CD4-positive, CD25-positive, alpha-beta regulatory T cell (primary cell): ENCODE measurements around the gene PPFIBP1. TPM values are rescaled to one million over a fixed set of nuclear protein-coding genes. Genes with fewer than 3 reads are reported as not detected.

Experiments used
- ATAC-seq, 2 donors: fragments of 150-1000 bp; cut with Tn5 transposase; one replicate each; pipeline ENCODE4 v1.10.0; 2021; ENCODE audit warnings: low read depth in 2 of 2, moderate number of reproducible peaks in 2 of 2, moderate library complexity in 1 of 2
- DNase-seq, 3 donors: peaks; one replicate each; pipeline versions ENCODE4 v3.0.0 to v3.0.0-alpha.2; 2012 to 2022; ENCODE audit warnings: mixed read lengths in 1 of 3
- H3K27ac ChIP-seq: one replicate; pipeline ENCODE4 v1.7.0; 2013; ENCODE audit warnings: mild to moderate bottlenecking, low read length; ENCODE audit not compliant: insufficient read depth, poor library complexity, severe bottlenecking
- H3K27me3 ChIP-seq: one replicate; pipeline ENCODE4 v1.7.0; 2013; ENCODE audit warnings: low read length; ENCODE audit not compliant: control insufficient read depth, insufficient read depth
- H3K36me3 ChIP-seq: one replicate; pipeline ENCODE4 v1.7.0; 2013; ENCODE audit warnings: mild to moderate bottlenecking, low read length, moderate library complexity; ENCODE audit not compliant: control insufficient read depth, insufficient read depth
- H3K4me1 ChIP-seq: 2 replicates; pipeline ENCODE4 v1.7.0; 2013; ENCODE audit warnings: mild to moderate bottlenecking, low read length; ENCODE audit not compliant: insufficient read depth, control insufficient read depth, poor library complexity, severe bottlenecking
- H3K4me3 ChIP-seq: one replicate; pipeline ENCODE4 v1.7.0; 2013; ENCODE audit warnings: low read depth, mild to moderate bottlenecking, low read length, moderate library complexity
- H3K9me3 ChIP-seq, 2 experiments: 1 replicate in 1 of 2; 2 replicates in 1 of 2; pipeline ENCODE4 v1.7.0; 2013; ENCODE audit warnings: low read length in 2 of 2, mild to moderate bottlenecking in 1 of 2, moderate library complexity in 1 of 2; ENCODE audit not compliant: control insufficient read depth in 2 of 2
- H3K27ac Mint-ChIP-seq, 3 donors: one replicate each; pipeline ENCODE4 v1.8.0; 2020 to 2022; ENCODE audit warnings: mild to moderate bottlenecking in 3 of 3, mixed read lengths in 3 of 3, moderate library complexity in 2 of 3
- H3K27me3 Mint-ChIP-seq: one replicate; pipeline ENCODE4 v1.8.0; 2022; ENCODE audit warnings: mild to moderate bottlenecking, mixed read lengths
- H3K36me3 Mint-ChIP-seq: one replicate; pipeline ENCODE4 v1.8.0; 2020; ENCODE audit warnings: mixed read lengths
- H3K4me1 Mint-ChIP-seq, 4 donors: one replicate each; pipeline ENCODE4 v1.8.0; 2020 to 2022; ENCODE audit warnings: mixed read lengths in 4 of 4, mild to moderate bottlenecking in 1 of 4
- H3K4me3 Mint-ChIP-seq, 4 donors: one replicate each; pipeline ENCODE4 v1.8.0; 2020 to 2022; ENCODE audit warnings: mild to moderate bottlenecking in 4 of 4, mixed read lengths in 4 of 4, moderate library complexity in 3 of 4
- H3K9me3 Mint-ChIP-seq, 7 donors: one replicate each; pipeline ENCODE4 v1.8.0; 2020 to 2022; ENCODE audit warnings: mixed read lengths in 7 of 7, mild to moderate bottlenecking in 3 of 7, moderate library complexity in 2 of 7
- polyA plus RNA-seq, 4 donors: library from polyadenylated mRNA; unstranded; fragments of 300-500 nt; fragmentation: Illumina TruSeq; gene quantifications; one replicate each; pipeline ENCODE4 v1.2.3, GENCODE V29; 2021
- total RNA-seq: library from RNA; stranded (reverse); gene quantifications from one replicate; pipeline ENCODE4 v1.2.3, GENCODE V29; 2022

PPFIBP1 gene
- total and polyA plus RNA-seq, 5 donors from 2014 or later = 1.0 to 6.6 (median 2.3) TPM

GRCh38 chr12:27686147-27686546, 162.1 kb downstream of the PPFIBP1 start:
- Histone ChIP-seq H3K36me3 (no peaks in the 10 kb centered on the region), H3K4me3 (no peak overlapping the region), H3K27me3 (no peaks in the 10 kb centered on the region), H3K4me1 (no peaks in the 10 kb centered on the region), H3K9me3 (no peaks in the 10 kb centered on the region), H3K27ac (no peak overlapping the region)
- Mint-ChIP-seq H3K9me3 (no peaks in the 10 kb centered on the region), H3K36me3 (no peaks in the 10 kb centered on the region), H3K27ac (no peak overlapping the region), H3K4me3 (no peak overlapping the region), H3K4me1 (no peaks in the 10 kb centered on the region), H3K27me3 (no peaks in the 10 kb centered on the region)
- DNase-seq = no peak
- ATAC-seq = no peak

- Histone ChIP-seq H3K4me3 (no peak overlapping the region), H3K9me3 (no peaks in the 10 kb centered on the region), H3K36me3 (no peaks in the 10 kb centered on the region), H3K27me3 (no peaks in the 10 kb centered on the region), H3K4me1 (no peaks in the 10 kb centered on the region), H3K27ac (no peak overlapping the region)
- Mint-ChIP-seq H3K27ac (no peak overlapping the region), H3K27me3 (no peaks in the 10 kb centered on the region), H3K4me1 (no peaks in the 10 kb centered on the region), H3K36me3 (no peaks in the 10 kb centered on the region), H3K4me3 (no peak overlapping the region), H3K9me3 (no peaks in the 10 kb centered on the region)
- no peak for ATAC-seq
- no peak for DNase-seq
Observed at GRCh38 chr12:27688671-27689070, 164.7 kb downstream of the PPFIBP1 start.

DNA sequence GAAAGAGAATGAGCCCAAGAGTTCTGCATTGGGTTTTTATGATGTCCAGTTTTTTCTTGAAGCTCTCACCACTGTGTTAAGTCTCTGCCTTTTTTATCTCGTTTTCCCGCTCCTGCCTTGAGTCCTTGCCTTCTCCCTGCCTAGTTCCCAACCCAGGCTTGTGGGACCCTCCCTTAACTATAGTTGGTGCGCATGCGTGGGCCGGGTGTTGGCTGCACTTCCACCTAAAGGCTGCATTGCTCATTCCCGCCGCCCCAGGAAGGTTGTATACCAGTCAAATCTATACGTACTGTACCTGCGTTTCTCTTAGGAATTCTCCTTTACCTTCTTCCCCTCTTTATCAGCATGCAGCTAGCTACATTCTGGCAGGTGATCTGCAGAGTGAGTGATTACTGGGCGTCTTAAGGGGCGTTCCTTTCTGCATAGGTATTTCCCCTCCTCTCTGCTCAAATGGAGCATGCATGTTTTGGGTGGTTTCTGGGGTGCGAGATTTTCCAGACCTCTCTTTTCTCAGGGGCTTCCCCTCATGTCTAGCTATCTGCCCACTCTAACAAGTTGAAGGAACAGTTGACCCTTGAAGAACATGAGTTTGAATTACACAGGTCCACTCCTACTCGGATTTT, 165.7 kb downstream of the PPFIBP1 start:
- no peaks in the 10 kb centered on the region for H3K9me3 Mint-ChIP-seq
- H3K4me3 Mint-ChIP-seq = no peak overlapping the region
- ATAC-seq (no peak), DNase-seq (no peak)
- Histone ChIP-seq H3K4me3 (no peak overlapping the region), H3K36me3 (no peaks in the 10 kb centered on the region), H3K27ac (no peak overlapping the region), H3K9me3 (no peaks in the 10 kb centered on the region), H3K27me3 (no peaks in the 10 kb centered on the region), H3K4me1 (no peaks in the 10 kb centered on the region)
- H3K27ac Mint-ChIP-seq = peak overlapping the region in 1 of 3 donors; percentile 32
- H3K27me3 Mint-ChIP-seq = no peaks in the 10 kb centered on the region
- no peaks in the 10 kb centered on the region for H3K36me3 Mint-ChIP-seq
- H3K4me1 Mint-ChIP-seq = no peaks in the 10 kb centered on the region

- no peaks in the 10 kb centered on the region for H3K9me3 Mint-ChIP-seq
- H3K27ac Mint-ChIP-seq = no peak overlapping the region
- no peaks in the 10 kb centered on the region for H3K36me3 ChIP-seq
- no peak overlapping the region for H3K4me3 ChIP-seq
- no peak overlapping the region for H3K27ac ChIP-seq
- H3K27me3 ChIP-seq = no peaks in the 10 kb centered on the region
- no peak for DNase-seq
- no peaks in the 10 kb centered on the region for H3K4me1 Mint-ChIP-seq
- H3K9me3 ChIP-seq = no peaks in the 10 kb centered on the region
- no peaks in the 10 kb centered on the region for H3K27me3 Mint-ChIP-seq
- no peaks in the 10 kb centered on the region for H3K36me3 Mint-ChIP-seq
- H3K4me1 ChIP-seq = no peaks in the 10 kb centered on the region
- ATAC-seq = no peak
- H3K4me3 Mint-ChIP-seq = no peak overlapping the region
Observed at GRCh38 chr12:27693403-27693802, 169.4 kb downstream of the PPFIBP1 start.

GRCh38 chr12:27695556-27696292, 171.7 kb downstream of the PPFIBP1 start:
- Mint-ChIP-seq H3K9me3 (no peaks in the 10 kb centered on the region), H3K4me3 (no peak overlapping the region), H3K27me3 (no peaks in the 10 kb centered on the region), H3K27ac (no peak overlapping the region), H3K36me3 (no peaks in the 10 kb centered on the region), H3K4me1 (no peaks in the 10 kb centered on the region)
- no peak for DNase-seq
- Histone ChIP-seq H3K27ac (no peak overlapping the region), H3K4me3 (no peak overlapping the region), H3K4me1 (no peaks in the 10 kb centered on the region), H3K27me3 (peaks cover 4% of the 10 kb centered on the region), H3K36me3 (no peaks in the 10 kb centered on the region), H3K9me3 (no peaks in the 10 kb centered on the region)
- no peak for ATAC-seq

GRCh38 chr12:27696293-27696652, 172.3 kb downstream of the PPFIBP1 start, which contains the start of gene REP15:
Gene REP15 (plus strand): TSS chr12:27696447. CDS start chr12:27696563, 116 bp downstream.
- Mint-ChIP-seq H3K4me1 (no peaks in the 10 kb centered on the region), H3K27ac (no peak within 1 kb of the TSS), H3K36me3 (no peaks in the 10 kb centered on the region), H3K9me3 (no peaks in the 10 kb centered on the region), H3K4me3 (no peak within 1 kb of the TSS), H3K27me3 (no peaks in the 10 kb centered on the region)
- ATAC-seq (no peak), DNase-seq (no peak)
- no peak within 1 kb of the TSS for H3K27ac ChIP-seq
- no peak within 1 kb of the TSS for H3K4me3 ChIP-seq
- H3K9me3 ChIP-seq = no peaks in the 10 kb centered on the region
- no peaks in the 10 kb centered on the region for H3K36me3 ChIP-seq
- H3K27me3 ChIP-seq = peaks cover 4% of the 10 kb centered on the region
- H3K4me1 ChIP-seq = no peaks in the 10 kb centered on the region

DNA sequence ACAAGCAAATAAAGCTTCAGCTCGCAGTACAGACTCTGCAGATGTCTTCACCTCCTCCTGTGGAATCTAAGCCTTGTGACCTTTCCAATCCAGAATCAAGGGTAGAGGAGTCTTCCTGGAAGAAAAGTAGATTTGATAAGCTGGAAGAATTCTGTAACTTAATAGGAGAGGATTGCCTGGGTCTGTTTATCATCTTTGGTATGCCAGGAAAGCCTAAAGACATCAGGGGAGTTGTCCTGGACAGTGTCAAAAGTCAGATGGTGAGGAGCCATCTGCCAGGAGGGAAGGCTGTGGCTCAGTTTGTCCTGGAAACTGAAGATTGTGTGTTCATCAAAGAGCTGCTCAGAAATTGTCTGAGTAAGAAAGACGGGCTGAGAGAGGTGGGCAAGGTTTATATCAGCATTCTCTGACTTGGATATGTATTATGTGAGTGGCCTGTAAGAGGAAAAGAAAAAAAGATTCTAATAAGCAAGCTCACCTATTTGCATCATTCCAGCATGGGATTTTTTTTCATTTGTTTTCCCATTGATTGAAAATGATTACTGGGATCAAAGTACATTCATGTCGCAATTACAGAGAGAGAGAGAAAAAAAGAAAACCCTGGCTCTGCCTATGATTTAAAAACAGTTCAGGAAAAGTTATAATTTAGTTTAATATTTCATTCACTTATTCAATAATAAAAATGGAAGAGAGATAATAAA, 173.0 kb downstream of the PPFIBP1 start:
- H3K4me1 ChIP-seq = no peaks in the 10 kb centered on the region
- ATAC-seq (no peak), DNase-seq (no peak)
- Mint-ChIP-seq H3K36me3 (no peaks in the 10 kb centered on the region), H3K27me3 (no peaks in the 10 kb centered on the region), H3K27ac (no peak overlapping the region), H3K9me3 (no peaks in the 10 kb centered on the region), H3K4me1 (no peaks in the 10 kb centered on the region), H3K4me3 (no peak overlapping the region)
- H3K36me3 ChIP-seq = no peaks in the 10 kb centered on the region
- H3K9me3 ChIP-seq = no peaks in the 10 kb centered on the region
- no peak overlapping the region for H3K4me3 ChIP-seq
- no peak overlapping the region for H3K27ac ChIP-seq
- peaks cover 4% of the 10 kb centered on the region for H3K27me3 ChIP-seq
